Chondrocyte (in vitro differentiated cells): ENCODE measurements around the gene S100A11. TPM values are rescaled to one million over a fixed set of nuclear protein-coding genes. Genes with fewer than 3 reads are reported as not detected.

Experiments used
- DNase-seq: peaks from one replicate; pipeline ENCODE4 v3.0.0; 2021; ENCODE audit warnings: mixed read lengths, low spot score
- H3K27ac Mint-ChIP-seq: one replicate; pipeline ENCODE4 v1.8.0; 2021; ENCODE audit warnings: mild to moderate bottlenecking, moderate library complexity, mixed read lengths; ENCODE audit not compliant: unreplicated experiment
- H3K27me3 Mint-ChIP-seq: 2 replicates; pipeline ENCODE4 v1.8.0; 2021; ENCODE audit warnings: low read depth, mixed read lengths
- H3K36me3 Mint-ChIP-seq: 2 replicates; pipeline ENCODE4 v1.8.0; 2021; ENCODE audit warnings: low read depth, mixed read lengths
- H3K4me1 Mint-ChIP-seq: 2 replicates; pipeline ENCODE4 v1.8.0; 2021; ENCODE audit warnings: low read depth, mild to moderate bottlenecking, mixed read lengths
- H3K4me3 Mint-ChIP-seq: one replicate; pipeline ENCODE4 v1.8.0; 2021; ENCODE audit warnings: mild to moderate bottlenecking, moderate library complexity, mixed read lengths; ENCODE audit not compliant: unreplicated experiment
- H3K9me3 Mint-ChIP-seq: 2 replicates; pipeline ENCODE4 v1.8.0; 2021; ENCODE audit warnings: low read depth, mixed read lengths
- total RNA-seq: library from RNA; stranded (reverse); gene quantifications from 3 replicates; pipeline ENCODE4 v1.2.1, GENCODE V29; 2021
- TF ChIP-seq, protein P1 (sequence below): fragments of 200-600 bp; sonication (generic); IDR thresholded peaks from 2 replicates; pipeline ENCODE4 v1.5.0; 2021; ENCODE audit warnings: antibody characterized with exemption, mild to moderate bottlenecking, moderate library complexity

Gene S100A11
- total RNA-seq, 1 donor from 2014 or later = 741 TPM

DNA sequence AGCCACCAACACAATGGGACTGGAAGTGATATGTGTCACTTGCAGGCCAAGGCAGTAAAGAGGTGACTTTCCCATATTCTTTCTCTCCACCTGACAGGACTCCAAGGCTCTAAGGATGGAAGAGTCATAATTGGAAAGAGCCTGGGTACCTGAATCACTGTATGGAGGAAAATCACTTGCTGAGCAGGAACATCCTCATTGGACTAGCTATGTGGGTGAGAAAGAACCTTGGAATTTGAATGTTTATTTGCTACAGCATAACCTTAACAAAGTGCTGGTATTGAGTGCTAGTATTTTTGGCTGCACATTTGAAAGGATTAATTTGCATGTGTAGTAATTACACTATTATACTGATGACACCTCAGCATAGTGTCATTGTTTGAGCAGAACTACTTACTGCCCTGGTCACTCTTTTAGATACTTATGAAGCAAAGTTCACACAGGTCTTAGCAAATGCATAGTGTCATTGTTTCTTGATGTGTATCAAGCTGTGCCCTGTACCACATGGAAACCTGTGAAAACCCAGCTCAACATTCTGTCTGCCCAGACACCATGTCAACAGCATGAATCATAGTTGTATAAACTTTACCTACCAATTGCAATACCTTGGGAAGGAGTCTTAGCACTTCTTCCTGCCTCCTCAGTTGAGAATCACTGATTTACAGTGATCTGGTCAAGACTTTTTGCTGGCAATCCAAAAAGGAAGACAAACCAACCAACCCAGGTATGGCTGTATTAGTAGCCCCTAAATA lies 38.0 kb downstream of the S100A11 start:
- peaks cover 9% of the 10 kb centered on the region for H3K27me3 Mint-ChIP-seq
- no peaks in the 10 kb centered on the region for H3K36me3 Mint-ChIP-seq
- TF ChIP-seq, protein P1, sequence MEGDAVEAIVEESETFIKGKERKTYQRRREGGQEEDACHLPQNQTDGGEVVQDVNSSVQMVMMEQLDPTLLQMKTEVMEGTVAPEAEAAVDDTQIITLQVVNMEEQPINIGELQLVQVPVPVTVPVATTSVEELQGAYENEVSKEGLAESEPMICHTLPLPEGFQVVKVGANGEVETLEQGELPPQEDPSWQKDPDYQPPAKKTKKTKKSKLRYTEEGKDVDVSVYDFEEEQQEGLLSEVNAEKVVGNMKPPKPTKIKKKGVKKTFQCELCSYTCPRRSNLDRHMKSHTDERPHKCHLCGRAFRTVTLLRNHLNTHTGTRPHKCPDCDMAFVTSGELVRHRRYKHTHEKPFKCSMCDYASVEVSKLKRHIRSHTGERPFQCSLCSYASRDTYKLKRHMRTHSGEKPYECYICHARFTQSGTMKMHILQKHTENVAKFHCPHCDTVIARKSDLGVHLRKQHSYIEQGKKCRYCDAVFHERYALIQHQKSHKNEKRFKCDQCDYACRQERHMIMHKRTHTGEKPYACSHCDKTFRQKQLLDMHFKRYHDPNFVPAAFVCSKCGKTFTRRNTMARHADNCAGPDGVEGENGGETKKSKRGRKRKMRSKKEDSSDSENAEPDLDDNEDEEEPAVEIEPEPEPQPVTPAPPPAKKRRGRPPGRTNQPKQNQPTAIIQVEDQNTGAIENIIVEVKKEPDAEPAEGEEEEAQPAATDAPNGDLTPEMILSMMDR = no peak
- DNase-seq = no peak
- H3K9me3 Mint-ChIP-seq = no peaks in the 10 kb centered on the region
- no peak overlapping the region for H3K4me3 Mint-ChIP-seq
- peaks cover 22% of the 10 kb centered on the region for H3K4me1 Mint-ChIP-seq
- H3K27ac Mint-ChIP-seq = no peak overlapping the region

DNA sequence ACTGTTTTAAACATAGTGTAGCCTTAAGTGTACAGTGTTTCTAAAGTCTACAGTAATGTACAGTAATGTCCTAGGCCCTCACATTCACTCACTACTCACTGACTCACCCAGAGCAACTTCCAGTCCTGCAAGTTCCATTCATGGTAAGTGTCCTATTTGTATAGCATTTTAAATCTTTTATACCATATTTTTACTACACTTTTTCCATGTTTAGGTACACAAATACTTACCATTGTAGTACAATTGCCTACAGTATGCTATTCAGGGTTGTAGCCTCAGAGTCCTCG lies 39.6 kb downstream of the S100A11 start:
- Mint-ChIP-seq H3K4me1 (peaks cover 28% of the 10 kb centered on the region), H3K27me3 (no peaks in the 10 kb centered on the region), H3K4me3 (no peak overlapping the region), H3K9me3 (no peaks in the 10 kb centered on the region), H3K36me3 (no peaks in the 10 kb centered on the region), H3K27ac (no peak overlapping the region)
- TF ChIP-seq, protein P1 = no peak
- DNase-seq = no peak

DNA sequence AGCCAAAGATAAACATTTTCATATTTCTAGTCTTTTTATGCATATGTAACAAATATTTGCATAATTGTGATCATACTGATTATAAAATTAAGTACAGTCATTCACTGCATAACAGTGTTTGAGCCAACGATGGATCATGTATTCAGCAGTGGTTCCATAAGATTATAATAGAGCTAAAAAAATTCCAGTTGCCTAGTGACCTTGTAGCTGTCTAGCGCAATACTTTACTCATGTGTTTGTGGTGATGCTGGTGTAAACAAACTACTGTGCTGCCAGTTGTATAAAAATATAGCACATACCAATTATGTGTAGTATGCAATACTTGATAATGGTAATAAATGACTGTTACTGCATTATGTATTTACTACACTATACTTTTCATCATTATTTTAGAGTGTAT lies 41.0 kb downstream of the S100A11 start:
- H3K4me3 Mint-ChIP-seq = no peak overlapping the region
- DNase-seq = no peak
- no peaks in the 10 kb centered on the region for H3K9me3 Mint-ChIP-seq
- no peaks in the 10 kb centered on the region for H3K36me3 Mint-ChIP-seq
- H3K27ac Mint-ChIP-seq = no peak overlapping the region
- H3K27me3 Mint-ChIP-seq = no peaks in the 10 kb centered on the region
- TF ChIP-seq, protein P1 = no peak
- H3K4me1 Mint-ChIP-seq = peaks cover 38% of the 10 kb centered on the region

DNA sequence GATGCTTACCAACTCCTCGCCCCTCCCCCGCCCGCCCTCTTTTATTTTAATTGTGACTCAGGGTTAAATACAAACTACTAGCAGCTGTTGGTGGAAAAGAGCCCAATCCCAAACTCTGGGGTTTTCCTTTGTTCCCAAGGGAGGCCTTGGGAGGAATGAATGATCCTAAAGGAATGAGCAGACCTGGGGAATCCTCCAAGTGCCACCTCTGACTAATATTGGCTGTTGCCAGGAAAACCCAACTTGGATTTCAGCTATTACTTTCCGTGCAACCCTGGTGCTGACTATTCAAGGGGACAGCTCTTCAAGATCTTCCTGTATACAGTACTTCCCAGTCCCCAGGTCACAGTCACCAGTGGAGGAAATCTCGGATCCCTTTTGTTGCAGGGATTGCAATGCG lies 41.8 kb downstream of the S100A11 start:
- Mint-ChIP-seq H3K4me1 (peaks cover 46% of the 10 kb centered on the region), H3K27ac (peak overlapping the region; percentile 97)

DNA sequence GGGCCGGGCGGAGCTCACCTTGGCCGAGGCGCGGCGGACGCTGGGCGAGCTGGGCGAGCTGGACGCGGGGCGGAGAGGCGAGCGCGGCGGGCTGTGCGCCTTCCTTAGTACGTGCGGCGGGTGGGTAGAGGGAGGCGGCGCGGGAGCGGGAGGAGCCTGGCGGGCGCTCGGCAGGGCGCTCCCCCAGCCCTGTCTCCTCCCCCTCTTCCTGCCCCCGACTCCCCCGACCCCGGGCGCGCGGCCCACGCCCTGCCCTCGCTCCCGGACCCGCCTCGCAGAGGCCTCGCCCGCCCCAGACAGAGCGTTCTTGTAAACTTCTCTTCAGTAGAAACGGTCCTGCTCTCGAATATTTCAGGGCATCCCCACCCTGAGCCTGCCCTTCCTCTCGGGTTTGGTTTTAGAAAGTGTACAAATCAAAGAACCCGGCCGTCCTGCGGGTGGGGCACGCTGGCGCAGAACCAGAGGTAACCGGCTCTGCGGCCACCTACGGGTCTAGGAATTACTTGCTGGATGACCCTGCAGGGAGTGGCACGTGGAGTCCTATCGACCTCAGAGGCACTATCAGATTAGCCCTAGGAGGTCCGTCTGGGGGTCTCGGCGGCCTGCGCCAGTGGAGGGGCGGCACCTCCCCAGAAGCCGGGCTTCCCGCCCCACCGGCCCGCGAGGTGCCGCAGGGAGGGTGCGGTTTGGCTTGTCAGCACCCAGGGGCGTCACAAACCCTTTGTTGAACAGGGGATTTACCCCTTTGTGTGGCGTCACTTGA lies 42.9 kb downstream of the S100A11 start, which contains the start of gene S100A10:
Gene S100A10, minus strand, starts transcription at position 126 of the 763 bp plus-strand sequence. CDS start 7,629 bp downstream, outside the sequence.
- no peaks in the 10 kb centered on the region for H3K9me3 Mint-ChIP-seq
- TF ChIP-seq, protein P1 = no peak
- no peaks in the 10 kb centered on the region for H3K36me3 Mint-ChIP-seq
- H3K27ac Mint-ChIP-seq = peak within 1 kb of the TSS; percentile 99
- H3K27me3 Mint-ChIP-seq = no peaks in the 10 kb centered on the region
- DNase-seq = no peak
- peak within 1 kb of the TSS; percentile 88 for H3K4me3 Mint-ChIP-seq
- H3K4me1 Mint-ChIP-seq = peaks cover 54% of the 10 kb centered on the region

More for the DNA sequence above, 41.8 kb downstream of the S100A11 start:
- Mint-ChIP-seq H3K36me3 (no peaks in the 10 kb centered on the region), H3K27me3 (no peaks in the 10 kb centered on the region), H3K9me3 (no peaks in the 10 kb centered on the region), H3K4me3 (peak overlapping the region; percentile 19)
- TF ChIP-seq, protein P1 = no peak
- DNase-seq = no peak
